Upper lobe of left lung (tissue), 4 donors: Measurements from ENCODE around the gene VWA2.

Experiments
- POLR2AphosphoS5 ChIP-seq, 2 donors: sonication (generic); formaldehyde crosslinking; IDR thresholded peaks; one replicate each; pipeline ENCODE4 v1.5.1; 2017; ENCODE audit warnings: antibody characterized with exemption in 2 of 2
- TF ChIP-seq, protein P1 (sequence below), 6 experiments: fragments of 450-650 bp in 4 of 6; fragments of 200-600 bp in 2 of 6; sonication (generic) in 2 of 6; IDR thresholded peaks; one replicate each; pipeline ENCODE4 v1.5.1; 2016 to 2019; ENCODE audit warnings: antibody characterized with exemption in 6 of 6

DNA sequence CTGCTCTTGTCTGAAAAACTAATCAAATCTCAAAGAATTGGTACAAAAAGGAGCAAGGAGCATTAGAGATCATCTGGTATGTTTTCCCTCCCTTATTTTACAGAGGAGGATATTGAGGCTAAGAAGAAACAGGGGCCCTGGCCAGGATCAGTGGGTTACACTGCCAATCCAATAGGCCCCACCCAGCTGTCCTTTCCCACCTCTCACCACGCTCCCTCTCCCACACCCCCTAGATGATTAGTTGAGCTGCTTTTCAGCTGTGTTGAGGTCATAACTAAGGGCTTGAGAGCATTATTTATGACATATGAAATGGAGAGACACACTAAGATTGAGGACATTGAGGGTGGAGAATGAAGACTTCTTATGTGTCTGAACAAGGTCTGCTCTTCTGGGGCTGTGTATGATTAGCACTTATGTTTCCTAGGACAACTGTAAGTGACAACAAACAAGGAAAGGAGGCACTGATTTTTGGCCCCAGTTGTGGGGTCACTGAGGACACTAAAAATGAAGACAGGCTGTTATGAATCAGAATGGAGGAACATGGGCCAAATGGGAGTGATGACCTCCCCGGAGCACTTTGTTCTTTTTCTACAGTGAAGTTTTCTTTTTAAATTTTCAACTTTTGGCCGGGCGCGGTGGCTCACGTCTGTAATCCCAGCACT is 26.5 kb downstream of the VWA2 start:
- peak in 1 of 2 donors; percentile 8 for TF ChIP-seq POLR2AphosphoS5 (IDR thresholded peaks at IDR 0.05)
- TF ChIP-seq, protein P1, sequence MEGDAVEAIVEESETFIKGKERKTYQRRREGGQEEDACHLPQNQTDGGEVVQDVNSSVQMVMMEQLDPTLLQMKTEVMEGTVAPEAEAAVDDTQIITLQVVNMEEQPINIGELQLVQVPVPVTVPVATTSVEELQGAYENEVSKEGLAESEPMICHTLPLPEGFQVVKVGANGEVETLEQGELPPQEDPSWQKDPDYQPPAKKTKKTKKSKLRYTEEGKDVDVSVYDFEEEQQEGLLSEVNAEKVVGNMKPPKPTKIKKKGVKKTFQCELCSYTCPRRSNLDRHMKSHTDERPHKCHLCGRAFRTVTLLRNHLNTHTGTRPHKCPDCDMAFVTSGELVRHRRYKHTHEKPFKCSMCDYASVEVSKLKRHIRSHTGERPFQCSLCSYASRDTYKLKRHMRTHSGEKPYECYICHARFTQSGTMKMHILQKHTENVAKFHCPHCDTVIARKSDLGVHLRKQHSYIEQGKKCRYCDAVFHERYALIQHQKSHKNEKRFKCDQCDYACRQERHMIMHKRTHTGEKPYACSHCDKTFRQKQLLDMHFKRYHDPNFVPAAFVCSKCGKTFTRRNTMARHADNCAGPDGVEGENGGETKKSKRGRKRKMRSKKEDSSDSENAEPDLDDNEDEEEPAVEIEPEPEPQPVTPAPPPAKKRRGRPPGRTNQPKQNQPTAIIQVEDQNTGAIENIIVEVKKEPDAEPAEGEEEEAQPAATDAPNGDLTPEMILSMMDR (IDR thresholded peaks at IDR 0.05), result no peak
